Muscle of leg (tissue), 11 donors: Measurements from ENCODE around the gene C6orf120. TPM values are rescaled to one million over a fixed set of nuclear protein-coding genes. Genes with fewer than 3 reads are reported as not detected.

Experiments
- DNase-seq: peaks from one replicate; pipeline ENCODE4 v3.0.0; 2013
- H3K27ac ChIP-seq: one replicate; pipeline ENCODE4 v1.5.1; 2013; ENCODE audit warnings: mild to moderate bottlenecking, low read length, control low read depth
- H3K27me3 ChIP-seq: one replicate; pipeline ENCODE4 v1.6.1; 2013; ENCODE audit warnings: low read length; ENCODE audit not compliant: control insufficient read depth, insufficient read depth
- H3K36me3 ChIP-seq: one replicate; pipeline ENCODE4 v1.6.1; 2013; ENCODE audit warnings: low read length; ENCODE audit not compliant: control insufficient read depth, insufficient read depth
- H3K4me1 ChIP-seq: one replicate; pipeline ENCODE4 v1.6.1; 2013; ENCODE audit warnings: low read length; ENCODE audit not compliant: control insufficient read depth, insufficient read depth
- H3K4me3 ChIP-seq: one replicate; pipeline ENCODE4 v1.5.1; 2013; ENCODE audit warnings: low read length, control low read depth
- H3K9me3 ChIP-seq: replicated peaks from 2 replicates; pipeline ENCODE4 v1.6.1; 2013; ENCODE audit warnings: low read depth, low read length; ENCODE audit not compliant: control insufficient read depth
- WGBS: methylation state at CpG from one replicate; pipeline ENCODE4 v1.1.5; 2013; ENCODE audit warnings: missing lambda C conversion rate; ENCODE audit not compliant: insufficient coverage; 5-methylcytosine and 5-hydroxymethylcytosine counted together
- polyA plus RNA-seq, 8 donors: library from polyadenylated mRNA; unstranded; fragments of 120-200 nt; gene quantifications; one replicate each; pipeline versions ENCODE4 v1.2.1 to v1.2.3, GENCODE V29; 2013; ENCODE audit warnings: inconsistent platforms in 1 of 8, low replicate concordance in 1 of 8; ENCODE audit not compliant: insufficient read length in 8 of 8, insufficient read depth in 1 of 8
- total RNA-seq: library from RNA; stranded (reverse); fragments of 120-200 nt; gene quantifications from one replicate; pipeline ENCODE4 v1.2.4, GENCODE V29; 2013

The C6orf120 gene
- total and polyA plus RNA-seq, 9 donors: 24.3 to 41.6 (median 32.7) TPM

DNA sequence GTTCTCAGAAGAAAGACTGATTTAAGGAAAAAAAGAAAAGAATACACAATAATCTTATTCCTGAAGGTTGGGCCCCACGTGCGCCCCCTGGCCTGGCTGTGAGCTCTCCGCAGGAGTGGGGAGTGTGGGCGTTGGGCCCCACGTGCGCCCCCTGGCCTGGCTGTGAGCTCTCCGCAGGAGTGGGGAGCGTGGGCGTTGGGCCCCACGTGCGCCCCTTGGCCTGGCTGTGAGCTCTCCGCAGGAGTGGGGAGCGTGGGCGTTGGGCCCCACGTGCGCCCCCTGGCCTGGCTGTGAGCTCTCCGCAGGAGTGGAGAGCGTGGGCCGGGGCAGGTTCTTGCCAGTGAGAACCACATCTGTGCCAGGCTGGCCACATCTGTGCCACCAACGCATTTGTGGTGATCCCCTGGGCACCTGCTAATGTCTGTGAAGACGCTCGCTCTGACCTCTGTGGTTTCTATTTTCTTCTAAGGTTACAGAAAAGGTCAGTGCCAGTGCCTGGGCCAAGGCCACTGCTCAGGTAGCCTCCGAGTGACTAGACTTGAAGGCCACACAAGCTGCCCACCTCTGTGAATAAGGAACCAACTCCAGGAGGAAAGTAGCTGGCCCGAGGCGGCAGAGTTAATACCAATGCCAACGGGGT, 41.1 kb upstream of the C6orf120 start:
- Histone ChIP-seq H3K4me1 (no peaks in the 10 kb centered on the region), H3K4me3 (no peak overlapping the region), H3K36me3 (peaks cover 68% of the 10 kb centered on the region), H3K9me3 (no peaks in the 10 kb centered on the region), H3K27me3 (no peaks in the 10 kb centered on the region), H3K27ac (no peak overlapping the region)
- no peak for DNase-seq
- WGBS: 91% methylated on average over 14 of the region's 26 CpGs

DNA sequence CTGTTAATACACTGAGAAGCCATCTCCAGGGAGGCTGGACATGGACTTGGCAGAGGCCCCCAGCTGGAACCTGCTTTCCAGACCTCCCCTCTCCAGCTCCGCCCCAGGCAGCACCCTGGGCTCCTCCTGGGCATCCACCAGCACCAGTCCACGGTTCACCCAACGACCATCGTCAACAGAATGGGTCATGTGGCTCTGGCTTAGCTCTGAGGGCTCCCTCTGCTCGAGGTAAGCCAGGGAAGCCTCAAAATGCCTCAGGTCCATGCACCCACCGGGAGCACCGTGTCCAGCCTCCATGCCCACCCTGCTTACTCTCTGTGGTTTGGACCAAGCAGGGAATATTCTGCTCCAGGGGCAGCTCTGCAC, 40.6 kb upstream of the C6orf120 start:
- H3K27ac ChIP-seq: no peak overlapping the region
- no peaks in the 10 kb centered on the region for H3K27me3 ChIP-seq
- no peaks in the 10 kb centered on the region for H3K9me3 ChIP-seq
- H3K36me3 ChIP-seq: peaks cover 64% of the 10 kb centered on the region
- H3K4me3 ChIP-seq: no peak overlapping the region
- no peak for DNase-seq
- WGBS: 93% methylated on average over 6 of the region's 7 CpGs
- H3K4me1 ChIP-seq: no peaks in the 10 kb centered on the region

- H3K36me3 ChIP-seq: peaks cover 64% of the 10 kb centered on the region
- 95% methylated on average over 8 of the region's 8 CpGs for WGBS
- no peaks in the 10 kb centered on the region for H3K9me3 ChIP-seq
- H3K4me3 ChIP-seq: no peak overlapping the region
- no peaks in the 10 kb centered on the region for H3K4me1 ChIP-seq
- H3K27ac ChIP-seq: no peak overlapping the region
- H3K27me3 ChIP-seq: no peaks in the 10 kb centered on the region
- no peak for DNase-seq
These were observed 38.5 kb upstream of the C6orf120 start for GRCh38 chr6:169663468-169663867.

DNA sequence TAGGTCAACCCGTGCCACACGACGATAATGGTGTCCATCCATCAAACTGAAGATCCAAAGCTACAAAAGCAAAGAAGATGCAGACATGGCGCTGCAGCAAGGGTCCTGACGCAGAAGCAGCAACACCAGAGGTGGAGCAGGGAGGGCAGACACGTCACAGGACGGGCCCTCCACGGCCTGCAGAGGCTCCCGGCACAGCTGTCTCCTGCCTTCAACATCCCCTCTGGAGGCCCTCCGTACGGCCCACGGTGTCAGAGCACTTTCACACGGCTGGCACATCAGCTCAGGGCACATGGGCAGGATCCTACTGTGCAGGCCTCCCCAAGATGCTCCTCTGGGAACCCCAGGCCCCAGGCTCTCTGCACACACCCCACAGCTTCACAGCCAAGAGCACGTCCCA, 37.7 kb upstream of the C6orf120 start:
- DNase-seq: no peak
- H3K36me3 ChIP-seq: peaks cover 61% of the 10 kb centered on the region
- no peak overlapping the region for H3K27ac ChIP-seq
- no peak overlapping the region for H3K4me3 ChIP-seq
- no peaks in the 10 kb centered on the region for H3K4me1 ChIP-seq
- WGBS: 87% methylated on average over 13 of the region's 14 CpGs
- no peaks in the 10 kb centered on the region for H3K27me3 ChIP-seq
- no peaks in the 10 kb centered on the region for H3K9me3 ChIP-seq

DNA sequence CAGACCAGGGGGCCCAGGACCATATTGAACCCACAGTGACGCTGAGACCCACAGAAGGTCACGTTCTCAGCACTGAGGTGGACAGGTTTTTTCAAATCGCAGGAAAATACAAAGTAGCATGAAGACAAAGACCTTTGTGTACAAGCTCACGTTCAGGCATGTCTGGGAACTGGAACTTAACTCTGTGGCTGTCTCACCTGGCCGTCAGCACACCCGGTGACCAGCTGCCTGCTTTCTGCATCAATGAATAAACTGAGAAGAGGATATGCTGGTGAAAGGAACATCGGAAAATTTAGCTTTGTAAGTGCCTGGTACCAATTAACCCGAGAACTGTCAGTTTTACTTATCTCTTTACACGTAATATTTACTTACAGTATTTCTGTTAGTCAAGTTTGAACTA, 36.6 kb upstream of the C6orf120 start:
- no peaks in the 10 kb centered on the region for H3K4me1 ChIP-seq
- H3K27ac ChIP-seq: no peak overlapping the region
- H3K27me3 ChIP-seq: no peaks in the 10 kb centered on the region
- H3K36me3 ChIP-seq: peaks cover 58% of the 10 kb centered on the region
- H3K9me3 ChIP-seq: no peaks in the 10 kb centered on the region
- 84% methylated on average over 4 of the region's 9 CpGs for WGBS
- H3K4me3 ChIP-seq: no peak overlapping the region
- DNase-seq: no peak

GRCh38 chr6:169666441-169666840, 35.5 kb upstream of the C6orf120 start:
- H3K4me1 ChIP-seq: no peaks in the 10 kb centered on the region
- DNase-seq: no peak
- no peak overlapping the region for H3K27ac ChIP-seq
- no peak overlapping the region for H3K4me3 ChIP-seq
- no peaks in the 10 kb centered on the region for H3K9me3 ChIP-seq
- no peaks in the 10 kb centered on the region for H3K27me3 ChIP-seq
- peaks cover 56% of the 10 kb centered on the region for H3K36me3 ChIP-seq
- 97% methylated on average over 18 of the region's 18 CpGs for WGBS

DNA sequence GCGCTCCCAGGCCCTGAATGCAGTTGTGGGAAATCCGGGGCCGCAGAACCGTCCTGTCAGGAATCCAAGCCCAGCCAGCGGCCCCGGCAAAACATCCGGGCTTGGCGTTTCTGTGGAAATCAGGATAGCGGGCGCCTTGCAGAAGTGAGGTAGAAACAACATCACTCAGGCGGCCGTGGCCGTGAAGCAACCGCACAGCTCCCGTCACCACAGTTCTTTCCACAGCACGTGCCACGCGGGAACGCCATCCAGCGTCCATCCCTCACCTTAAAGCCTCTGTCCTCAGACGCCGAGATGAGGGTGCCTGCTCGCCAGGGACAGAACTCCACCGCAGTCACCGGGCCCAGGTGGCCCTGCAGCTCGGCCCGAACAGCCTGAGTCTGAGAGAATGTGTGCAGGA, 34.2 kb upstream of the C6orf120 start:
- Histone ChIP-seq H3K9me3 (no peaks in the 10 kb centered on the region), H3K27me3 (no peaks in the 10 kb centered on the region), H3K4me3 (no peak overlapping the region), H3K4me1 (no peaks in the 10 kb centered on the region), H3K27ac (no peak overlapping the region), H3K36me3 (peaks cover 51% of the 10 kb centered on the region)
- WGBS: 94% methylated on average over 25 of the region's 27 CpGs
- no peak for DNase-seq

DNA sequence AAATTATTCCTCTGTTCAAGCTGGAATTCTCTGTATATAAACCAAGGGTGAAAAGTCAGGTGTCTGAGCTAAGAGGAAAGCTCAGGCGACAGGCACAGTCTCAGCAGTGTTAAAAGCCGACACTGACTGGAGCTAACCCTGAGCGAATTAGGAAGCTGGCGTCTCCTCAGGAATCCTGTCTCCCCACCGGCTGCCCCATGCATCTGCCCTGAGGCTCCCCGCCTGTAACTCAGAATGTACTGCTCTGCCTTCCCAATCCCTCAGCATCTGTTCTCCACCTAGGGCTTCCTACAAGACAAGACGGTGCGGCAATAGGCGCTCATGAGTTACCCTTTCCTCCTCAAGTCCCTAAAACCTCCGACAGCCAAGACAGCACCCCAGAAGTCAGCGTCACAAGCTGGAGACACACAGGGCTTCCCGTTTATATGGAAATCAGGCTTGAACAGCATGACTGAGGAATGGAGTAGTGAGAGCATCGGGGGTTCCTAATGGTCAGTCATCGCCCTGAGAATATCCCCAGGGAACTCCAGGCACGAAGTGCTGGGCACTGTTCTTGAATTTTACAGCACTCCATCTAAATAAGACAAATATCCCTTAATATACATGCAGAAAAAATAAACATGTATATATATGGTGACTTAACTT, 33.6 kb upstream of the C6orf120 start:
- Histone ChIP-seq H3K9me3 (no peaks in the 10 kb centered on the region), H3K4me3 (no peak overlapping the region), H3K27me3 (no peaks in the 10 kb centered on the region), H3K4me1 (no peaks in the 10 kb centered on the region), H3K36me3 (peaks cover 47% of the 10 kb centered on the region), H3K27ac (no peak overlapping the region)
- WGBS: 88% methylated on average over 10 of the region's 15 CpGs
- DNase-seq: no peak

- Histone ChIP-seq H3K4me1 (no peaks in the 10 kb centered on the region), H3K27me3 (no peaks in the 10 kb centered on the region), H3K27ac (no peak overlapping the region), H3K4me3 (no peak overlapping the region), H3K9me3 (no peaks in the 10 kb centered on the region), H3K36me3 (peaks cover 39% of the 10 kb centered on the region)
- WGBS: 91% methylated on average over 6 of the region's 6 CpGs
- no peak for DNase-seq
These were observed 32.8 kb upstream of the C6orf120 start for GRCh38 chr6:169669147-169669546.

DNA sequence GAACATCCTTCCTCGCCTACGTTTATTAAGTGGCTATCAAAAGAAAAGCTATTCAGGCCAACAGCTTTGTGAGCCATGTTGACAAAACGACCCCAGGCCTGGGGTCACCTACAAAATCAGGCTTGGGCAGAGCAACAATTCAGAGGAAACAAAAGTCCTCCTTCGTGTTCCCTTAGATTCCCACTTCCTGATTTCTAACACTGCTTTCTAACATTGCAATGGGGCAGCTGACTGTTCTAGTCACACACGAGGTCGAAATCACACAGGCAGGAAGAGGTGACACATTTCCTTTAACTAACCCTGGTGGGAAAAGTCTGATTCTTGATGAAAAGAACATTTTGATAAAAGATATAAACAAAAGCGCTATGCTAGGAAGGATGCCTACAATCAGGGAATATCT, 32.0 kb upstream of the C6orf120 start:
- no peaks in the 10 kb centered on the region for H3K9me3 ChIP-seq
- H3K36me3 ChIP-seq: peaks cover 35% of the 10 kb centered on the region
- peak overlapping the region; percentile 67 for H3K27ac ChIP-seq
- H3K4me1 ChIP-seq: no peaks in the 10 kb centered on the region
- H3K27me3 ChIP-seq: no peaks in the 10 kb centered on the region
- peak; percentile 51 for DNase-seq
- no peak overlapping the region for H3K4me3 ChIP-seq
- WGBS: 50% methylated on average over 4 of the region's 7 CpGs
